Dermis microvascular lymphatic vessel endothelial cell (primary cell): ENCODE results near the gene ADISSP. TPM values are rescaled to one million over a fixed set of nuclear protein-coding genes. Genes with fewer than 3 reads are reported as not detected.

Experiments
- DNase-seq, 2 donors: peaks; one replicate each; pipeline versions ENCODE4 v3.0.0 to v3.0.0-alpha.2; 2010; ENCODE audit warnings: low read depth in 2 of 2
- total RNA-seq: library from RNA; depleted of rRNA; stranded (reverse); fragments of >200 nt; gene quantifications from 2 replicates; pipeline ENCODE4 v1.2.1, GENCODE V29; 2014

The ADISSP gene
- total RNA-seq, 1 donor from 2014 or later = 24.0 TPM

- peak; percentile 79 to 90 for DNase-seq
Measured at GRCh38 chr20:3781153-3781910, 13.8 kb upstream of the ADISSP start, which contains the start of gene SPEF1. TSS of gene SPEF1 (minus strand) at chr20:3781448. CDS start at chr20:3781287, 161 bp downstream.

- no peak for DNase-seq
Measured at GRCh38 chr20:3778976-3779375, 11.4 kb upstream of the ADISSP start.

GRCh38 chr20:3777716-3778629 lies 10.4 kb upstream of the ADISSP start:
- DNase-seq = peak in 1 of 2 donors; percentile 33

- DNase-seq = no peak
Measured at GRCh38 chr20:3777381-3777715, 9.8 kb upstream of the ADISSP start.

GRCh38 chr20:3775457-3776108 lies 8.0 kb upstream of the ADISSP start:
- no peak for DNase-seq

GRCh38 chr20:3771552-3772058 lies 4.1 kb upstream of the ADISSP start:
- no peak for DNase-seq

GRCh38 chr20:3768342-3769130 lies 983 bp upstream of the ADISSP start:
- peak in 1 of 2 donors; percentile 79 for DNase-seq

- no peak for DNase-seq
Measured at GRCh38 chr20:3767110-3767426, 485 bp downstream of the ADISSP start.

GRCh38 chr20:3766422-3767109 lies 987 bp downstream of the ADISSP start:
- DNase-seq = no peak

GRCh38 chr20:3765171-3765882 lies 2.2 kb downstream of the ADISSP start:
- DNase-seq = no peak

GRCh38 chr20:3764659-3765058 lies 2.9 kb downstream of the ADISSP start:
- no peak for DNase-seq

GRCh38 chr20:3763671-3764601 lies 3.6 kb downstream of the ADISSP start:
- DNase-seq = no peak

- no peak for DNase-seq
Measured at GRCh38 chr20:3760655-3761348, 6.8 kb downstream of the ADISSP start.

GRCh38 chr20:3759884-3760283 lies 7.7 kb downstream of the ADISSP start:
- no peak for DNase-seq

- no peak for DNase-seq
Measured at GRCh38 chr20:3759316-3759823, 8.2 kb downstream of the ADISSP start.

- DNase-seq = no peak
Measured at GRCh38 chr20:3758566-3758965, 9.0 kb downstream of the ADISSP start.

- no peak for DNase-seq
Measured at GRCh38 chr20:3757268-3757667, 10.3 kb downstream of the ADISSP start.
